NCI-H524 treated with DMSO at 0.1 percent for 48 hours (cell line): ENCODE measurements around the gene GABBR1.
"Not testable (repeated sequence)": the region's sequence is repeated elsewhere in the genome, so short reads cannot be mapped to it uniquely, and the experiment has no call there.

Experiments
- DNase-seq: peaks from one replicate; lab custom pipeline; 2025; lab: John Stamatoyannopoulos, UW

The GABBR1 gene

GRCh38 chr6:29632789-29633533 is at the start of gene GABBR1:
GABBR1 (minus strand) TSS chr6:29633183; CDS start chr6:29632385, 798 bp downstream.
- peak; percentile 48 for DNase-seq

GRCh38 chr6:29681811-29682210 is 48.8 kb upstream of the GABBR1 start:
- DNase-seq, result no peak

- DNase-seq, result no peak
Measured at GRCh38 chr6:29680904-29681303, 47.9 kb upstream of the GABBR1 start, which contains the start of gene ZFP57. ZFP57 (minus strand) TSS chr6:29681152; CDS start chr6:29677003, 4,149 bp downstream.

GRCh38 chr6:29680416-29680815 is 47.4 kb upstream of the GABBR1 start:
- no peak for DNase-seq

GRCh38 chr6:29679962-29680361 is 47.0 kb upstream of the GABBR1 start:
- no peak for DNase-seq

- no peak for DNase-seq
Measured at GRCh38 chr6:29678114-29678513, 45.1 kb upstream of the GABBR1 start.

- DNase-seq, result no peak
Measured at GRCh38 chr6:29676981-29677601, 44.1 kb upstream of the GABBR1 start.

GRCh38 chr6:29675561-29675960 is 42.6 kb upstream of the GABBR1 start:
- no peak for DNase-seq

- no peak for DNase-seq
Measured at GRCh38 chr6:29674008-29674407, 41.0 kb upstream of the GABBR1 start.

GRCh38 chr6:29673161-29673560 is 40.2 kb upstream of the GABBR1 start:
- DNase-seq, result no peak

- not testable (repeated sequence) for DNase-seq
Measured at GRCh38 chr6:29672116-29672515, 39.1 kb upstream of the GABBR1 start.

GRCh38 chr6:29671026-29671425 is 38.0 kb upstream of the GABBR1 start:
- DNase-seq, result no peak

GRCh38 chr6:29667158-29667557 is 34.2 kb upstream of the GABBR1 start:
- DNase-seq, result no peak

- no peak for DNase-seq
Measured at GRCh38 chr6:29666826-29667130, 33.8 kb upstream of the GABBR1 start.

GRCh38 chr6:29665942-29666825 is 33.2 kb upstream of the GABBR1 start:
- no peak for DNase-seq

- DNase-seq, result no peak
Measured at GRCh38 chr6:29663300-29664042, 30.5 kb upstream of the GABBR1 start.

- not testable (repeated sequence) for DNase-seq
Measured at GRCh38 chr6:29661502-29662141, 28.6 kb upstream of the GABBR1 start.

- DNase-seq, result no peak
Measured at GRCh38 chr6:29661071-29661470, 28.1 kb upstream of the GABBR1 start.

- DNase-seq, result no peak
Measured at GRCh38 chr6:29656798-29657197, 23.8 kb upstream of the GABBR1 start, which contains the start of gene MOG. MOG (plus strand) TSS chr6:29657092; CDS start chr6:29657210, 118 bp downstream.

GRCh38 chr6:29656157-29656556 is 23.2 kb upstream of the GABBR1 start:
- DNase-seq, result no peak

- no peak for DNase-seq
Measured at GRCh38 chr6:29655658-29656057, 22.7 kb upstream of the GABBR1 start.
